Thyroid gland (tissue), 4 donors: ENCODE data around the gene ADPRS. TPM values are rescaled to one million over a fixed set of nuclear protein-coding genes. Genes with fewer than 3 reads are reported as not detected.

Experiments
- DNase-seq, 2 donors: peaks; one replicate each; pipeline ENCODE4 v3.0.0-alpha.2; 2019
- H3K27ac ChIP-seq, 3 donors: fragments of 200-600 bp; sonication (generic); 1 replicate in 2 of 3; 2 replicates in 1 of 3; pipeline ENCODE4 v1.5.1; 2016 to 2019; ENCODE audit warnings: mild to moderate bottlenecking in 1 of 3, moderate library complexity in 1 of 3
- H3K27me3 ChIP-seq: fragments of 200-600 bp; sonication (generic); one replicate; pipeline ENCODE4 v1.5.1; 2019
- H3K36me3 ChIP-seq, 2 donors: fragments of 200-600 bp; sonication (generic); one replicate each; pipeline ENCODE4 v1.5.1; 2016 to 2019
- H3K4me1 ChIP-seq, 2 donors: fragments of 200-600 bp; sonication (generic); one replicate each; pipeline ENCODE4 v1.5.1; 2017 to 2019
- H3K4me3 ChIP-seq, 3 donors: fragments of 200-600 bp; sonication (generic); replicated peaks in 1 of 3; 1 replicate in 2 of 3; 2 replicates in 1 of 3; pipeline ENCODE4 v1.5.1; 2016; ENCODE audit warnings: mild to moderate bottlenecking in 1 of 3
- H3K9me3 ChIP-seq: fragments of 200-600 bp; sonication (generic); one replicate; pipeline ENCODE4 v1.5.1; 2017
- CTCF ChIP-seq, 6 experiments: fragments of 200-600 bp in 3 of 6; fragments of 450-650 bp in 3 of 6; sonication (generic) in 3 of 6; IDR thresholded peaks; one replicate each; pipeline ENCODE4 v1.5.1; 2016 to 2019; ENCODE audit warnings: antibody characterized with exemption in 6 of 6, mild to moderate bottlenecking in 2 of 6, inconsistent platforms in 1 of 6, moderate library complexity in 1 of 6
- POLR2A ChIP-seq, 2 donors: fragments of 450-650 bp; IDR thresholded peaks; one replicate each; pipeline ENCODE4 v1.6.1; 2017; ENCODE audit warnings: antibody characterized with exemption in 2 of 2, mild to moderate bottlenecking in 2 of 2, moderate library complexity in 1 of 2
- WGBS, 2 donors: methylation state at CpG; one replicate each; pipeline ENCODE4 v1.1.5; 2017; 5-methylcytosine and 5-hydroxymethylcytosine counted together
- intact Hi-C: fragments of 100-400 bp; cut with DNase I; formaldehyde crosslinking; loops from one replicate; pipeline ENCODE4 v1.15.1; 2023
- total RNA-seq, 4 donors: library from RNA; depleted of rRNA; stranded (reverse); fragments of >200 nt; gene quantifications; one replicate each; pipeline ENCODE4 v1.2.3, GENCODE V29; 2016

Gene ADPRS
- total RNA-seq, 4 donors from 2014 or later: 31.8 to 50.1 (median 41.7) TPM

- Histone ChIP-seq H3K27ac (no peak overlapping the region), H3K9me3 (no peaks in the 10 kb centered on the region), H3K27me3 (no peaks in the 10 kb centered on the region), H3K4me3 (no peak overlapping the region), H3K36me3 (no peaks in the 10 kb centered on the region), H3K4me1 (peaks cover 5 to 18% of the 10 kb centered on the region in 2 donors)
- intact Hi-C loops: no loop called here
- no peak for DNase-seq
- 93 to 97% methylated on average over 3 of the region's 3 CpGs for WGBS, 2 donors
- TF ChIP-seq CTCF (IDR thresholded peaks at IDR 0.05) (no peak), POLR2A (IDR thresholded peaks at IDR 0.05) (no peak)
Observed at GRCh38 chr1:36128905-36129206, 40.2 kb downstream of the ADPRS start.

- H3K27ac ChIP-seq: no peak overlapping the region
- H3K4me3 ChIP-seq: no peak overlapping the region
- 78 to 92% methylated on average over 3 of the region's 3 CpGs for WGBS, 2 donors
- peaks cover 0 to under 1% of the 10 kb centered on the region in 2 donors for H3K36me3 ChIP-seq
- no peaks in the 10 kb centered on the region for H3K9me3 ChIP-seq
- TF ChIP-seq CTCF (IDR thresholded peaks at IDR 0.05): no peak
- no peak for TF ChIP-seq POLR2A (IDR thresholded peaks at IDR 0.05)
- peaks cover 10 to 29% of the 10 kb centered on the region in 2 donors for H3K4me1 ChIP-seq
- H3K27me3 ChIP-seq: no peaks in the 10 kb centered on the region
- DNase-seq: no peak
- intact Hi-C loops: no loop called here
Observed at GRCh38 chr1:36132029-36132428, 43.3 kb downstream of the ADPRS start.

GRCh38 chr1:36133484-36133883 is 44.8 kb downstream of the ADPRS start:
- WGBS, 2 donors: 85 to 95% methylated on average over 3 of the region's 3 CpGs
- no peak for DNase-seq
- no peak for TF ChIP-seq CTCF (IDR thresholded peaks at IDR 0.05)
- no peak for TF ChIP-seq POLR2A (IDR thresholded peaks at IDR 0.05)
- H3K27me3 ChIP-seq: no peaks in the 10 kb centered on the region
- H3K9me3 ChIP-seq: no peaks in the 10 kb centered on the region
- peaks cover 11 to 13% of the 10 kb centered on the region in 2 donors for H3K36me3 ChIP-seq
- H3K27ac ChIP-seq: no peak overlapping the region
- intact Hi-C loops: no loop called here
- no peak overlapping the region for H3K4me3 ChIP-seq
- H3K4me1 ChIP-seq: peaks cover 10 to 29% of the 10 kb centered on the region in 2 donors

GRCh38 chr1:36134031-36134430 is 45.3 kb downstream of the ADPRS start:
- Histone ChIP-seq H3K4me1 (peaks cover 10 to 29% of the 10 kb centered on the region in 2 donors), H3K27ac (no peak overlapping the region)
- intact Hi-C loops: no loop called here

More at GRCh38 chr1:36134031-36134430, 45.3 kb downstream of the ADPRS start:
- TF ChIP-seq CTCF (IDR thresholded peaks at IDR 0.05) (no peak), POLR2A (IDR thresholded peaks at IDR 0.05) (no peak)
- Histone ChIP-seq H3K4me3 (no peak overlapping the region), H3K27me3 (no peaks in the 10 kb centered on the region), H3K36me3 (peaks cover 13% of the 10 kb centered on the region in 2 donors), H3K9me3 (no peaks in the 10 kb centered on the region)
- no peak for DNase-seq
- WGBS, 2 donors: 60 to 83% methylated on average over 5 to 6 of the region's 6 CpGs
